GM19372 (cell line): ENCODE data around the gene IFT43.
A peak's percentile ranks its signal among the peaks of the same experiment; 100 is the strongest.

ENCODE experiments used
- ATAC-seq: cut with Tn5 transposase; IDR thresholded peaks from one replicate; pipeline ENCODE4 v1.9.1; 2021; ENCODE audit warnings: mild to moderate bottlenecking, low read depth, moderate library complexity; ENCODE audit not compliant: unreplicated experiment

IFT43 gene

GRCh38 chr14:75985618-75986438, at the start of gene IFT43:
IFT43 (plus strand) TSS chr14:75985763; CDS start chr14:75985787, 24 bp downstream.
- peak; percentile 64 for ATAC-seq

- ATAC-seq: no peak
Measured at GRCh38 chr14:75939200-75939599, 46.4 kb upstream of the IFT43 start.

- no peak for ATAC-seq
Measured at GRCh38 chr14:75941030-75941429, 44.5 kb upstream of the IFT43 start.

- ATAC-seq: no peak
Measured at GRCh38 chr14:75944607-75945241, 40.8 kb upstream of the IFT43 start.

GRCh38 chr14:75946785-75947184, 38.8 kb upstream of the IFT43 start:
- ATAC-seq: no peak

GRCh38 chr14:75952489-75952888, 33.1 kb upstream of the IFT43 start:
- ATAC-seq: no peak

- ATAC-seq: no peak
Measured at GRCh38 chr14:75959031-75959430, 26.5 kb upstream of the IFT43 start.

- no peak for ATAC-seq
Measured at GRCh38 chr14:75960231-75960630, 25.3 kb upstream of the IFT43 start.

- ATAC-seq: no peak
Measured at GRCh38 chr14:75961662-75962061, 23.9 kb upstream of the IFT43 start.

- no peak for ATAC-seq
Measured at GRCh38 chr14:75967866-75968265, 17.7 kb upstream of the IFT43 start.

- no peak for ATAC-seq
Measured at GRCh38 chr14:75968456-75968855, 17.1 kb upstream of the IFT43 start.

GRCh38 chr14:75969126-75969525, 16.4 kb upstream of the IFT43 start:
- no peak for ATAC-seq

GRCh38 chr14:75969891-75970290, 15.7 kb upstream of the IFT43 start:
- ATAC-seq: no peak

- ATAC-seq: no peak
Measured at GRCh38 chr14:75970989-75971388, 14.6 kb upstream of the IFT43 start.

GRCh38 chr14:75971509-75971908, 14.1 kb upstream of the IFT43 start:
- ATAC-seq: no peak

GRCh38 chr14:75972801-75973421, 12.7 kb upstream of the IFT43 start:
- ATAC-seq: no peak

- no peak for ATAC-seq
Measured at GRCh38 chr14:75976826-75977581, 8.6 kb upstream of the IFT43 start.

GRCh38 chr14:75977582-75977943, 8.0 kb upstream of the IFT43 start:
- no peak for ATAC-seq

- no peak for ATAC-seq
Measured at GRCh38 chr14:75978249-75978731, 7.3 kb upstream of the IFT43 start.

GRCh38 chr14:75979071-75979571, 6.4 kb upstream of the IFT43 start:
- ATAC-seq: no peak
